Activated T-cell treated with anti-CD3 and anti-CD28 coated beads for 4 hours (primary cell): ENCODE data around the gene CRIP1.

Source experiments
- DNase-seq: peaks from one replicate; pipeline ENCODE4 v3.0.0-alpha.2; 2020

CRIP1 gene, protein sequence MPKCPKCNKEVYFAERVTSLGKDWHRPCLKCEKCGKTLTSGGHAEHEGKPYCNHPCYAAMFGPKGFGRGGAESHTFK

DNA sequence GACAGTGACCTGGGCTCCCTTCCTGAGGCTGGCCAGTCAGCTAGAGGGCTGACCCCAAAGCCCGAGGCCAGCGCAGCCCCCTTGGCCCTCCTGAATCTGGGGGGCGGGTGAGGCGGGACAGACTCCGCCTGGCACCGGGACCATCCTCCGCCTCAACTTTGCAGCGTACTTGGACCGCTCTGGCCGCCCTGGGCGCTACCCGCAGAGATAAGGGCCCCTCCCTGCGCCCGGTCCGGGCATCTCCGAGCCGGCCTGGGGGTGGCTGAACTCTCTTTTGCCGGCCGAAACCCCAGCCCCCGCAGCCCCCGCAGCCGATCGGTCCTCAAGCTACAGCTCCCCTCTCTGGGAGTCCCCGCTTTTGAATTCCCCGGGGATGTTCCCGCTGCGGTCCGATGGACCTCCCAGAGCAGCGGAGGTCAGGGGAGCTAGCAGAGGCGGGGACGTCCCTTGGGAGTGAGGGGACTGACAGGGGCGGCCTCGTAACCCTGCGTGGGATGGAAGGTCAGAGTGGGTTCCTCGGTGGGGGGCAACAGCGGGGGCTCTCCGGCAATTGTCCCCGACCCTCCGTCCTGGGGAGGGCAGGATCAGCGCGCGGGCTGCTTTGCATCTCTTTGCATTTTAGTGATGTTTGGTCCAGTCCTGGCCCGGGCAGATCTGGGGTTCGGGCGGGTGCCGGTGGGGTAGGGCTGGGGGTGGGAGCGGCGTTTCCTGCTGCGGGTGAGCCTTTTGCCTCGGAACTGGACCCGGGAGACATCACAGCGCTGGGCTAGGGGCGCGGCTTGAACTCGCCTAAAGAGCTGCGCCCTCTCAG lies at the start of gene CRIP1:
TSS of gene CRIP1 (plus strand) at position 724 of the 811 bp plus-strand sequence. CDS start 374 bp downstream, outside the sequence.
- DNase-seq, result no peak

GRCh38 chr14:105436891-105437722 lies 49.6 kb upstream of the CRIP1 start:
- no peak for DNase-seq

GRCh38 chr14:105437723-105438500 lies 48.8 kb upstream of the CRIP1 start:
- no peak for DNase-seq

GRCh38 chr14:105439179-105439578 lies 47.5 kb upstream of the CRIP1 start:
- no peak for DNase-seq

DNA sequence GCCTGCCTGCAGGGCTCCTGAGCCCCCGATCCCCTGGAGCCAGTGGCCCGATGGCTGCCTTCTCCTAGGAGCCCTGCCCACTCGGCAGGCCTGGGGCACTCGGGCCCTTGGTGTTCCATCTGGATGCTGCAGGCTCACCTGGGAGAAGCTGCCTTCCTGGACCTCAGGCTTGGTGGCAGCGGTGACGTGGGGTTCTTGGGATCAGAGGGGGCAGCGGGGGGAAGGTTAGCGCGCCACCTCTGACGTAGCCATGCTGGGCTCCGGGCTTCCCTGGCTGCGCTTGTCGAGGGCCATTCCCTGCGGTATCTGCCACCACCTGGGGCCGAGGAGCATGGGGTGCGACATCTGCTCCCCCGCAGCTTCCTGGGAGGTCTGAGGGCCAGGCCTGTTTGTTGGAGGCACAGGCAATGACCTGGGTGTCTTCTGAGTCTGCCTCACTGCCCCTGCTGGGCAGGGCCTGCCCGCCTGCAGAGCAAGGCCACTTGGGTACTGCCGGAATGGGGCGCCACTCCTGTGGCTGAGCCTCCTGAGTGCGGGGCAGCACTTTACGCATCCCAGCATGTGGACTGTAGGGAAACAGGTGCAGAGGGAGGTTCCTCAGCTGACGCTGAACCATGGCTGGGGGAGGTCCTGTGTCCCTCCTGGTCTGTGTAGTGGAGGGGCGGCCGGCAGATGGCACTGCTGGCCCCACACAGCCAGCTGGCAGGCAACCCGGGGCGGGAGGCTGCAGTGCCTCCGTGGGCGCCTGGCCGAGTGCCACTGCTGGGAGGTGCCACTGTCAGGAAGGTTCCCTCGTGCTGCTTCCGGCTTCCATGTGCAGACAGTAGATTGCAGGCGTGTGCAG lies 46.8 kb upstream of the CRIP1 start:
- DNase-seq, result no peak

DNA sequence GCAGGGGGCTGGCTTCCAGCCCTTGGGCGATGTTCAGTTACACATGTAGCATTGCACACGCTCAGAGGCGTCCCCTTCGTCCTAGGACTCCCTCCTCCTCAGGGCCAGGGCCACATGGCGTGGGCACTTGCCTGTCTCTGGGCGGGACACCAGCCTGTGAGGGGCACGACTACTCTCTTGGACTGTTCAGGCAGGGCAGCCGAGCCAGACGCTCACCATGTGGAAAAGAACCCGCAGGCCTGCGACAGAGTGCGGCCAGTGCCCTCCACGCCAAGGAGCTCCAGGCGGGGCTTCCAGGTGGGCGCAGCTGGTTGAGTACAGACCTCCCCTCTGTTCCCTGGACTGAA lies 46.2 kb upstream of the CRIP1 start:
- DNase-seq, result no peak

DNA sequence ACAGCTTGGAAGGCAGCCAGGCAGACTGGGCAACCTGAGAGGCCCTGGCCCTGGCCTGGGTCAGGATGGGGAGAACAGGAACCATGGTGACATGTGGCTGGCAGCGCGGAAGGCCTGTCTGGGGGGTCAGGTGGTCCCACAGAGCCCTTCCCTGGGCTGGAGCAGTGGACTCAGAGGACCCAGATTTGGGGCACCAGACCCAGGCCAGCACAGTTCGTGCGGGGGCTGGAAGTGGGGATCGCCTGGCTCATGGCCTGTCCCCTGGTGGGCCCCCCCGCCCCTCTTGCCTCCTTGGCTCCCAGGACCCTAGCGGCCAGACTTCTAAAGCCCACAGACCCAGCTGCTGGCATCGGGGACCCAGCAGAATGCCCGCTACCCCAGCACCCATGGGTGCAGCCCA lies 45.7 kb upstream of the CRIP1 start:
- no peak for DNase-seq

DNA sequence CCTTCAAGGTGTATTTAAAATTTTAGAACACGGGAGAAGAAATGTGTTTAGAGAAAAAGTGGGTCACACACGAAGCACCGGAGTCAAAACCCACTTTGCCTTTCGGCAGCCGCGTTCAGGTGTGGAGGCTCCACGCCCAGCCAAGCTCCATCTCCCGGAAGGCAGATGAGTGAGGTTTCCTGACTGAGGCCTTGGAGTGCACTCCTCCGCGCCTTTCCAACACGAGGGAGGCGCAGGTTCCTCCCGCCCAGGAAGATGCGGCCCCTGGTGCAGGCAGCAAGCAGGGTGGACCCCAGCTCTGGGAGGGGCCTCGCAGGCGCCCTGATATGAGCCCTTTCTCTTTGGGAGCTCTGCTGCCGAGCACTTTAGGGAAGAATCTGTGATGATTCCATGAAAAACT lies 44.6 kb upstream of the CRIP1 start:
- no peak for DNase-seq

- no peak for DNase-seq
These were observed 43.9 kb upstream of the CRIP1 start for GRCh38 chr14:105442834-105443233.

DNA sequence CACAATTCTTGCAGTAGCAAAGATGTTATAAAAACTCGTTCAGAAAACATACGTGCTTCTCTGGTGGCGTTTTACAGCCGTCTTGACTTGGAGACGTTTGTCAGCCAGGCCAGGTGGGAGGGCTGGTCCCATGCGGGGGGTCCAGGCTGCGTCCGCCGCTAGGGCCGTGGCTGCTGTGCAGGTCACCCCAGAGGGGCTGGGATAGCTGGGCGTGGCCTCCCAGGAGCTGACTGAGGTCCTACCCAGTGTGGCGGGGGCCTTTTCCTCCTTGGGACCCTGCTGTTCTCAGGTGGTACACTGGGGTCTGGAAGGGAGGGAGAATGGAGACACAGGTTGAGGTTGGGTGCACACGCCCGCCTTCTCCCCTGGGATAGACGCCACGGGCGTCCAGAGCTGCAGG lies 41.8 kb upstream of the CRIP1 start:
- DNase-seq, result no peak

GRCh38 chr14:105445290-105445689 lies 41.4 kb upstream of the CRIP1 start:
- DNase-seq, result no peak

DNA sequence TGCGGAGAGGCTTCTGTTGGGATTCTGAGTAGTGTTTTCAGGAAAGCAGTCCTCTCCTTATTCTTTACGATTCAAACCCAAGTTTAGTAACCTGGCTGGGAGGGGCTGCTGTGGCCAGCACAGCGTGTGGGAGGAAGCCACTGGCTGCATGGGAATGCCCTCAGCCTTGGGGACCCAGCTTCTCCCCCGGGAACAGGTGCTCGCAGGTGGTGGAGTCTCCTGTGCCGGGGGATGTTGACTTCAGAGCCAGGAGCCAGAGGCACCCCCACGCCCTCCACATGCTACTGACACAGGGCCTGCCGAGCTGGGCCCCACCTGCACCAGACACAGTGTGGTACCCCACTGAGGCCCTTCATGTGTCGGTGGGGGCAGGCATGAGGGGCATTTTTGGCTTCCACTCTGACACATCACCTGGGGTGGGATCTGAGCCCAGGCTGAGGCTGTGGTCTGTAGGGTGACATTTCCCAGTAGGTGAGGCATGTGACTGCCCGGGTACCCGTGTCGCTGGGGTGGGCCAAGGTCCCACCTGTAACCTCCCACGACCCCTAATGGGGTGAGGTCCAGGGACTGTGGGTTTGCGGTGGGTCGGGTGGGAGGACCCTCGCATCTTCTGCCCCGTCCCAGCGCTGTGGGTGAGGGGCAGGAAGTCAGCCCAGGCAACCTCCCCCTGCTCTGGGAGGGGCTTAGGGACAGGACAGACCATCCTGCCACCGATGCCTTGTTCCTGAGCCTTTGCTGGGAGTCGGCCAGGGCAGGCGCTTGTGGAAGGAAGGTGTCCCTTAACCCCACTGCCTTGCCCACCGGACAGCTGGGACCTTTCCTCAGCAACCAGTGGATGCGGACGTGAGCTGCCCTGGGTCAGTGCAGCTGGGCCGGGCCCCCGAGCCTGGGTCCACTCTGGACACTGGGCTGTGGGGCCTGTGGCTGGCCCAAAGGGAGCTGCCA lies 40.5 kb upstream of the CRIP1 start:
- no peak for DNase-seq

DNA sequence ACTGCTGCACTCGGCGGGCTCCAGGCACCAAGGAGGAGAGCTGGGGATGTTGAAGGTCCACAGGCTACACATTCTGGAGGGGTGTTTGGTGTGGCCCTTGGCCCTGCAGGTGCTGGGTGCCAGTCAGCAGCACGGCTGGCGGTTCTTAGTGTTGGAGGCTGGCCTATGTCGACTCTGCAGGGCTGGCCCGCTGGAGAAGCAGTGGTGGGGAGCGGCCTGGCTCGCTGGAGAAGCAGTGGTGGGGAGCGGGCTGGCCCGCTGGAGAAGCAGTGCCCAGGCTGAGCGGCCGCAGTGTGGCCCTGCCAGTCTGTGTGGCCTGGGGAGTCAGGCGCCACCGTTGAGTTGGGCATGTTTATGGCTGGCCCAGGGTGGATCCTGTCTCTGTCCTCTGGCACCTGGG lies 39.7 kb upstream of the CRIP1 start:
- no peak for DNase-seq

GRCh38 chr14:105447651-105448640 lies 38.7 kb upstream of the CRIP1 start:
- DNase-seq, result no peak

- peak; percentile 55 for DNase-seq
These were observed 38.0 kb upstream of the CRIP1 start for GRCh38 chr14:105448706-105449111.

DNA sequence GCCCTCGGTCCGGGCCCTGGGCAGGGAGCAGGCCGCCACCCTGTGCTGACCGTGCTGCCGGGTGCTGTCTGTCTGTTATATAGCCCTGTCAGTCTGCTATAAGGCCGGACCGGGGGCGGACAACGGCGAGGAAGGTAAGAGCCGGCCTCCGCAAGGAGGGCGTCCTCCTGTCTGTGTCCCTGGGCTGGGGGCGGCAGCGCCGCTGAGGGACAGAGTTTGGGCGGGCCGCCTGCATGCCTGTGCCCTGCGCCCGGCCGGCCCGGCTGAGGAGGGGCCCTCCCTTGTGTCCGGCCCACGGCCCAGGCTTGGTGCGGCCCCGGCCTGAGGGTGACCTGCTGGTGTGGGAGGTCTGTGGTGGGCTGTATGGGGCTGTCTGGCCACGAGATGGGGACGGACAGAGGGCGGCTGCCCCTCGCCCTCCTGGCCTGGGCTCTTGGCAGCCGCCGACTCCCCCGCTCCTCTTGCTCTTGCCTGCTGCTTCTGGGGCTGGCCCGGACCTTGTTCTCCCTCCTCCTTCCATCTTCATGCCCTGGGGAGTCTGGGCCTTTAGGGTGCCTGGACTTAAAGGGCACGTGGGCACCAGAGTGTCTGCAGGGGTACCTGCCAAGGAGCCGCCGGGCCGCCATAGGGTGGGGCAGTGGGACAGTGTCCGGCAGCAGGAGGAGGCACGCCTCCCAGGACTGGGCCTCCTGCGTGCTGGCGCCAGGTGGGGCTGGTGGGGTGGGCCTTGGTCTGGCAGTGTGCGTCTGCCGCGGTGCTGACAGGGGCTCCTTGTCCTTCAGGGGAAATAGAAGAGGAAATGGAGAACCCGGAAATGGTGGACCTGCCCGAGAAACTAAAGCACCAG lies 37.2 kb upstream of the CRIP1 start:
- no peak for DNase-seq

- DNase-seq, result no peak
These were observed 36.6 kb upstream of the CRIP1 start for GRCh38 chr14:105450123-105450505.

DNA sequence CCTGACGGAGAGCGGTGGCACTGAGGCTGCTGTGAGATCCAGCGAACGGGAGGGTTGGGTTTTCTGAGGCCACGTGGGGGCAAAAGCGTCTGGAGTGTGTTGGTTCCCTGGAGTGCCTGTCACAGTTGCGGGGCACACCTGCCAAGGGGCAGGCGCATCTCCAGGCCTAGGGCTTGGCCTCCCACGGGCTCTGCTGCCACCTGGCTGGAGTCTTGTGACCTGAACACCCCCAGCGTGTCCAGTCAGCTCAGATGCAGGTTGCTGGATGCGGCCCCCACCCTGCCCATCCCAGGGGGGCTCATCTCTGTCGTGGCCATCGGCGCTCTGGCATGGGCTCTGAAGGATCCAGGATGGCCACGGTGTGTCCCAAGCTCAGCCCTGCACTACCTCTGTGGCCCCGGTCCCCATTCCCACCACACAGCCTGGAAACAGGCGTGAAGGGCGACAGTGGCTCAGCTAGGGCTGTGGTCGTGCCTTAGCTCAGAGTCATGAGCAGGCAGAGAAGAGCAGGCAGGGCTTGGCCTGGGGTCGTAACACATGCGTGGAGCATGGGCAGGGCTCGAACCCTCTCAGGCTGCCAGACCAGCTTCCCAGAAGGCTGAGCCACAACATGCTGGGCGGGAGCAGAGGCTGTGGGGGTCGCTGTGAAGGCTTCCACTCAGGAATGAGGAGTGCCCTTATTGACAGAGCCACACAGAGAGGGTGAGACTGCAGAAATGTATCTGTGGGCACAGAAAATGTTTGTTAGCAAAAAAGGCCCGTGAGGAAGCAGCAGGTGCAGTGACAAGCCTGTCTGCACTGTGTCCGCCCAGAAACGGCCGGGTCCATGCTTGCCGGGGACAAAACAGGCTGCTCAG lies 35.6 kb upstream of the CRIP1 start:
- no peak for DNase-seq
